ENCODE results near the gene TBC1D2. TPM values are rescaled to one million over a fixed set of nuclear protein-coding genes. Genes with fewer than 3 reads are reported as not detected.

Gene TBC1D2
- total and polyA plus RNA-seq, 2 donors (not counting 3 experiments of a cell fraction or from before 2014, with no cell fraction given), result 3.4 to 4.5 TPM

DNA sequence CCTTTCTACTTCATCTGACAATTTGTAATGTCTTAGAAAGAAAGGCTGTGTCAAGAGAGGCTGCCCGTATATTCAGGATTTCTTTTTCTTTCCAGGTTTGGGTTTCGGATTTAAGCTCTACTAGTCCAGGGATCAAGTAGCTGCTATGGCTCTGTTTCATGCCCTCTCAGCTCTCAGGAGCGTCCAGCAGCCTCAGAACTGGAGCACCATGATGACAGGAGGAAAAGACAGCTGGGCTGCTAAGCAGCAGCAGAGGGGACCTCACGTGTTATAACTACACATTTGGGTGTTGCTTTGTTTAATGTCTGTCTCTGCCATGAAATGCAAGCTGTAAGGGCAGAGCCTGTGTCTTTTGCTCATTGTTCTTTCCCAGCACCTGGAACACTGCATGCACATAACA is 28.5 kb downstream of the TBC1D2 start:
- Histone ChIP-seq H4K20me1 (replicated peaks; ENCODE audit: control insufficient read depth, extremely low read depth, insufficient read depth, low read length) (no peaks in the 10 kb centered on the region), H2AFZ (ENCODE audit: low read depth, low read length) (no peak overlapping the region), H3K4me1 (ENCODE audit: control insufficient read depth, extremely low read depth, insufficient read depth, low read length) (peaks cover 15% of the 10 kb centered on the region), H3K4me3 (replicated peaks in 1 of 3; ENCODE audit: insufficient read depth in 1 of 3, low read depth in 1 of 3, low read length in 3 of 3) (no peak overlapping the region), H3K9me1 (replicated peaks; ENCODE audit: control insufficient read depth, extremely low read depth, insufficient read depth, low read length) (no peaks in the 10 kb centered on the region), H3K9ac (replicated peaks; ENCODE audit: extremely low read depth, insufficient read depth, low read length) (no peak overlapping the region), H3K4me2 (ENCODE audit: insufficient read depth, low read length) (no peak overlapping the region), H3K27ac (ENCODE audit: insufficient read depth, low read depth, low read length) (no peak overlapping the region), H3K27me3 (ENCODE audit: control insufficient read depth in 2 of 2, insufficient read depth in 2 of 2, low read length in 2 of 2) (no peaks in the 10 kb centered on the region), H3K79me2 (ENCODE audit: control insufficient read depth, insufficient read depth, low read length) (no peaks in the 10 kb centered on the region), H3K9me3 (replicated peaks; ENCODE audit: control insufficient read depth, insufficient read depth, low read length) (no peaks in the 10 kb centered on the region), H3K36me3 (ENCODE audit: control insufficient read depth in 2 of 2, extremely low read depth in 1 of 2, insufficient read depth in 2 of 2, low read length in 2 of 2) (no peaks in the 10 kb centered on the region)
- intact Hi-C loops (cut with micrococcal nuclease), result no loop called here
- dilution Hi-C loops (cut with MboI; ENCODE audit: extremely low pct_ligation_motif_present, low sequenced_read_pairs), result no loop called here
- DNase-seq (ENCODE audit: low read depth, low spot score) (no peak), FAIRE-seq (no peak)
- ChIA-PET CTCF (no interaction called here), POLR2A (interaction anchor here (0.7 kb wide), 1 partner anchor 8 kb away, joined by 5 read pairs; no protein-coding TSS in a partner anchor)
- TF ChIP-seq, protein P1, sequence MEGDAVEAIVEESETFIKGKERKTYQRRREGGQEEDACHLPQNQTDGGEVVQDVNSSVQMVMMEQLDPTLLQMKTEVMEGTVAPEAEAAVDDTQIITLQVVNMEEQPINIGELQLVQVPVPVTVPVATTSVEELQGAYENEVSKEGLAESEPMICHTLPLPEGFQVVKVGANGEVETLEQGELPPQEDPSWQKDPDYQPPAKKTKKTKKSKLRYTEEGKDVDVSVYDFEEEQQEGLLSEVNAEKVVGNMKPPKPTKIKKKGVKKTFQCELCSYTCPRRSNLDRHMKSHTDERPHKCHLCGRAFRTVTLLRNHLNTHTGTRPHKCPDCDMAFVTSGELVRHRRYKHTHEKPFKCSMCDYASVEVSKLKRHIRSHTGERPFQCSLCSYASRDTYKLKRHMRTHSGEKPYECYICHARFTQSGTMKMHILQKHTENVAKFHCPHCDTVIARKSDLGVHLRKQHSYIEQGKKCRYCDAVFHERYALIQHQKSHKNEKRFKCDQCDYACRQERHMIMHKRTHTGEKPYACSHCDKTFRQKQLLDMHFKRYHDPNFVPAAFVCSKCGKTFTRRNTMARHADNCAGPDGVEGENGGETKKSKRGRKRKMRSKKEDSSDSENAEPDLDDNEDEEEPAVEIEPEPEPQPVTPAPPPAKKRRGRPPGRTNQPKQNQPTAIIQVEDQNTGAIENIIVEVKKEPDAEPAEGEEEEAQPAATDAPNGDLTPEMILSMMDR (IDR thresholded peaks at IDR 0.05; ENCODE audit: extremely low read depth in 1 of 2, insufficient read depth in 1 of 2, low read depth in 1 of 2, low read length in 2 of 2), result no peak
- TF ChIP-seq FOS (IDR thresholded peaks at IDR 0.05; ENCODE audit: borderline replicate concordance, insufficient read depth, low read length) (no peak), POLR2AphosphoS5 (IDR thresholded peaks at IDR 0.05; ENCODE audit: insufficient read depth, low read depth, low read length) (no peak), POLR2A (IDR thresholded peaks at IDR 0.05; ENCODE audit: low read depth, low read length) (no peak), MYC (IDR thresholded peaks at IDR 0.05; ENCODE audit: low read depth, low read length) (no peak), EZH2 (IDR thresholded peaks at IDR 0.05; ENCODE audit: borderline replicate concordance, low read depth, low read length, severe bottlenecking) (no peak), JUN (IDR thresholded peaks at IDR 0.05; ENCODE audit: borderline replicate concordance, insufficient read depth, insufficient read length, low read depth) (no peak), GATA2 (IDR thresholded peaks at IDR 0.05; ENCODE audit: insufficient read depth, insufficient read length, low read depth, low read length) (no peak)
- TF ChIP-seq, protein P2, sequence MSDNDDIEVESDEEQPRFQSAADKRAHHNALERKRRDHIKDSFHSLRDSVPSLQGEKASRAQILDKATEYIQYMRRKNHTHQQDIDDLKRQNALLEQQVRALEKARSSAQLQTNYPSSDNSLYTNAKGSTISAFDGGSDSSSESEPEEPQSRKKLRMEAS (IDR thresholded peaks at IDR 0.05; ENCODE audit: insufficient read depth, insufficient read length), result no peak
- no TSS peak for BruUV-seq (replicated peaks)

Data from endothelial cell of umbilical vein (primary cell).